GM12874 (cell line): ENCODE measurements around the gene MCF2L2.

Source experiments
- CTCF ChIP-seq: IDR thresholded peaks from 2 replicates; pipeline ENCODE4 v1.5.1; 2011; ENCODE audit warnings: low read depth, mild to moderate bottlenecking, control low read depth, low read length, moderate library complexity; ENCODE audit not compliant: insufficient read depth

The MCF2L2 gene

GRCh38 chr3:183324083-183324482, 104.3 kb downstream of the MCF2L2 start:
- no peak for TF ChIP-seq CTCF

- no peak for TF ChIP-seq CTCF
Observed at GRCh38 chr3:183319371-183319770, 109.0 kb downstream of the MCF2L2 start.

- TF ChIP-seq CTCF = no peak
Observed at GRCh38 chr3:183318877-183319276, 109.5 kb downstream of the MCF2L2 start.

GRCh38 chr3:183317886-183318865, 110.2 kb downstream of the MCF2L2 start:
- TF ChIP-seq CTCF = no peak

GRCh38 chr3:183317271-183317670, 111.1 kb downstream of the MCF2L2 start:
- no peak for TF ChIP-seq CTCF

- no peak for TF ChIP-seq CTCF
Observed at GRCh38 chr3:183315739-183316138, 112.7 kb downstream of the MCF2L2 start.

GRCh38 chr3:183313764-183314163, 114.7 kb downstream of the MCF2L2 start:
- no peak for TF ChIP-seq CTCF
